NCI-H1930 (cell line): ENCODE results near the gene ARRDC3.

ENCODE experiments used
- DNase-seq, 2 experiments: peaks; one replicate each; lab custom pipeline; 2025; lab: John Stamatoyannopoulos, UW

Gene ARRDC3

GRCh38 chr5:91384671-91385430 lies 1.7 kb upstream of the ARRDC3 start:
- DNase-seq: peak; percentile 62 to 81

- DNase-seq: no peak
Observed at GRCh38 chr5:91383956-91384300, 811 bp upstream of the ARRDC3 start.

GRCh38 chr5:91382530-91383026 lies 539 bp downstream of the ARRDC3 start:
- DNase-seq: no peak

GRCh38 chr5:91381774-91382359 lies 1.2 kb downstream of the ARRDC3 start:
- peak; percentile 51 to 68 for DNase-seq

GRCh38 chr5:91381239-91381773 lies 1.8 kb downstream of the ARRDC3 start:
- no peak for DNase-seq

- DNase-seq: peak; percentile 88 to 91
Observed at GRCh38 chr5:91380491-91381238, 2.5 kb downstream of the ARRDC3 start.

- peak; percentile 82 to 85 for DNase-seq
Observed at GRCh38 chr5:91379914-91380490, 3.1 kb downstream of the ARRDC3 start.

GRCh38 chr5:91379246-91379913 lies 3.7 kb downstream of the ARRDC3 start:
- DNase-seq: no peak

- no peak for DNase-seq
Observed at GRCh38 chr5:91378752-91379211, 4.3 kb downstream of the ARRDC3 start.

- no peak for DNase-seq
Observed at GRCh38 chr5:91374893-91375520, 8.1 kb downstream of the ARRDC3 start.

GRCh38 chr5:91373600-91373999 lies 9.5 kb downstream of the ARRDC3 start:
- no peak for DNase-seq

- DNase-seq: no peak
Observed at GRCh38 chr5:91373006-91373405, 10.1 kb downstream of the ARRDC3 start.

GRCh38 chr5:91369480-91369879 lies 13.6 kb downstream of the ARRDC3 start:
- no peak for DNase-seq

GRCh38 chr5:91367908-91368648 lies 15.0 kb downstream of the ARRDC3 start:
- no peak for DNase-seq

- no peak for DNase-seq
Observed at GRCh38 chr5:91367344-91367743, 15.8 kb downstream of the ARRDC3 start.

GRCh38 chr5:91366551-91366950 lies 16.6 kb downstream of the ARRDC3 start:
- DNase-seq: no peak

GRCh38 chr5:91365498-91365897 lies 17.6 kb downstream of the ARRDC3 start:
- DNase-seq: no peak

GRCh38 chr5:91362935-91363334 lies 20.2 kb downstream of the ARRDC3 start:
- no peak for DNase-seq

GRCh38 chr5:91361790-91362189 lies 21.3 kb downstream of the ARRDC3 start:
- DNase-seq: no peak

- DNase-seq: no peak
Observed at GRCh38 chr5:91361055-91361701, 21.9 kb downstream of the ARRDC3 start.
